Tibial nerve (tissue), 4 donors: ENCODE measurements around the gene SKAP1. TPM values are rescaled to one million over a fixed set of nuclear protein-coding genes. Genes with fewer than 3 reads are reported as not detected.
"Not testable (repeated sequence)": the region's sequence is repeated elsewhere in the genome, so short reads cannot be mapped to it uniquely, and the experiment has no call there.

Experiments used
- DNase-seq, 2 donors: peaks; one replicate each; pipeline ENCODE4 v3.0.0-alpha.2; 2019; ENCODE audit warnings: low spot score in 2 of 2
- H3K27ac ChIP-seq, 4 donors: fragments of 200-600 bp; sonication (generic) in 3 of 4; one replicate each; pipeline ENCODE4 v1.5.1; 2017 to 2019; ENCODE audit warnings: mild to moderate bottlenecking in 1 of 4
- H3K27me3 ChIP-seq, 2 donors: fragments of 200-600 bp; sonication (generic) in 1 of 2; one replicate each; pipeline versions ENCODE4 v1.5.1 to v1.6.0; 2017 to 2019
- H3K36me3 ChIP-seq, 3 donors: fragments of 200-600 bp; sonication (generic); one replicate each; pipeline ENCODE4 v1.5.1; 2018 to 2019
- H3K4me1 ChIP-seq, 4 donors: fragments of 200-600 bp; sonication (generic) in 3 of 4; one replicate each; pipeline ENCODE4 v1.5.1; 2017 to 2019
- H3K4me3 ChIP-seq, 4 donors: fragments of 200-600 bp; sonication (generic) in 3 of 4; one replicate each; pipeline ENCODE4 v1.5.1; 2017 to 2019; ENCODE audit warnings: mild to moderate bottlenecking in 1 of 4, moderate library complexity in 1 of 4
- H3K9me3 ChIP-seq, 4 donors: fragments of 200-600 bp; sonication (generic) in 3 of 4; one replicate each; pipeline ENCODE4 v1.5.1; 2017 to 2019
- CTCF ChIP-seq, 5 experiments: fragments of 200-600 bp in 3 of 5; fragments of 450-650 bp in 2 of 5; sonication (generic) in 3 of 5; IDR thresholded peaks; one replicate each; pipeline ENCODE4 v1.5.1; 2016 to 2019; ENCODE audit warnings: antibody characterized with exemption in 5 of 5, mild to moderate bottlenecking in 3 of 5, moderate library complexity in 2 of 5
- EP300 ChIP-seq, 2 donors: sonication (generic); formaldehyde crosslinking; IDR thresholded peaks; one replicate each; pipeline ENCODE4 v1.6.1; 2017; ENCODE audit warnings: antibody characterized with exemption in 2 of 2, mild to moderate bottlenecking in 1 of 2
- POLR2A ChIP-seq, 2 donors: fragments of 450-650 bp; IDR thresholded peaks; one replicate each; pipeline ENCODE4 v1.6.1; 2017; ENCODE audit warnings: antibody characterized with exemption in 2 of 2, mild to moderate bottlenecking in 2 of 2, moderate library complexity in 2 of 2
- WGBS, 2 donors: methylation state at CpG; one replicate each; pipeline ENCODE4 v1.1.5; 2018; 5-methylcytosine and 5-hydroxymethylcytosine counted together
- total RNA-seq, 4 donors: library from RNA; depleted of rRNA; stranded (reverse); fragments of >200 nt; gene quantifications; one replicate each; pipeline ENCODE4 v1.1.0, GENCODE V29; 2016

The SKAP1 gene
- total RNA-seq, 4 donors from 2014 or later = 0.59 to 2.0 (median 1.3) TPM

GRCh38 chr17:48253975-48254374 lies 176.0 kb downstream of the SKAP1 start:
- TF ChIP-seq EP300 (IDR thresholded peaks at IDR 0.05) (no peak), POLR2A (IDR thresholded peaks at IDR 0.05) (no peak), CTCF (IDR thresholded peaks at IDR 0.05) (no peak)
- Histone ChIP-seq H3K27ac (no peak overlapping the region), H3K4me3 (no peak overlapping the region), H3K27me3 (peaks cover 0 to 15% of the 10 kb centered on the region in 2 donors), H3K4me1 (no peaks in the 10 kb centered on the region), H3K9me3 (no peaks in the 10 kb centered on the region), H3K36me3 (no peaks in the 10 kb centered on the region)
- WGBS, 2 donors = 45 to 51% methylated on average over 2 of the region's 2 CpGs
- no peak for DNase-seq

DNA sequence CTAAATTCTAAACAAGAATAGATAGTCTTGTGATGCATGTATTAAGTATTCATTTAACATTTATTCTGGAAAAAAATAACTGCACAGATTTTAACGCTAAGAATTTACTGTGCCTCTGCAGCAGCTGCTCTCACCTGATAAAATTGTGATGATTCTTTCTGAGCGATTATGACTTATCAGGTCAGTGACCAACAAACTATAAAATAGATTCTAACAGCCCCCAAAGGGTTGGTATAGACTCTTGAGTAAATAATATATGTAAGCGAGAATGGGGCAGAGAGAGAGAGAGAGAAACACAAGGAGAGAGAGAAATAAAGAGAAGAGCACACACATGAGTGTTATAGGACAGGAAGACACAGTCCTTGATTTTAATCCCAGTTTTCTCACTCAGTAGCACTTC lies 178.1 kb downstream of the SKAP1 start:
- no peaks in the 10 kb centered on the region for H3K4me1 ChIP-seq
- H3K27ac ChIP-seq = no peak overlapping the region
- peaks cover 0 to 15% of the 10 kb centered on the region in 2 donors for H3K27me3 ChIP-seq
- TF ChIP-seq CTCF (IDR thresholded peaks at IDR 0.05) (no peak), POLR2A (IDR thresholded peaks at IDR 0.05) (no peak), EP300 (IDR thresholded peaks at IDR 0.05) (no peak)
- WGBS, 2 donors = 82 to 85% methylated on average over 3 of the region's 3 CpGs
- no peak for DNase-seq
- no peaks in the 10 kb centered on the region for H3K9me3 ChIP-seq
- H3K36me3 ChIP-seq = no peaks in the 10 kb centered on the region
- no peak overlapping the region for H3K4me3 ChIP-seq

DNA sequence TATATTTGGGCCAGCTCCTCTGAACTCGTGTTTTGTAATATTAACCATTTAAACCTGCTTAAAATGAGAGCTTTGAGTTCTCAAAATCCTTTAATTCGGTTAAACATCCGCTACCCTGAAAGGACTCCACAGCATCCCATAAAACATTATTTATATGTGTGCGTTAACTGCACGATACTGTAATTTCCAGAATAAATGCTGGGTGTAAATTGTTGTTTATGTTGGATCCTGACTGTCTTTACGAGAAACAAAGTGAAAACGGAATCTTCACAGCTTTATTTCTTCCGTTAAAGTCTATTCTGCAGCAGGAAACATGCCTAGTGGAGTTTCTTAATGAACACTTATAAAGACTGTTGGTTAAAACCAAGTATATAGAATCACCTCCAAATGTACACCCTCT lies 179.1 kb downstream of the SKAP1 start:
- TF ChIP-seq CTCF (IDR thresholded peaks at IDR 0.05) (no peak), EP300 (IDR thresholded peaks at IDR 0.05) (no peak)
- H3K36me3 ChIP-seq = no peaks in the 10 kb centered on the region
- no peak overlapping the region for H3K27ac ChIP-seq
- WGBS, 2 donors = 41 to 54% methylated on average over 8 of the region's 8 CpGs
- no peak overlapping the region for H3K4me3 ChIP-seq
- no peaks in the 10 kb centered on the region for H3K4me1 ChIP-seq
- no peaks in the 10 kb centered on the region for H3K9me3 ChIP-seq
- H3K27me3 ChIP-seq = peaks cover 0 to 23% of the 10 kb centered on the region in 2 donors
- no peak for DNase-seq

DNA sequence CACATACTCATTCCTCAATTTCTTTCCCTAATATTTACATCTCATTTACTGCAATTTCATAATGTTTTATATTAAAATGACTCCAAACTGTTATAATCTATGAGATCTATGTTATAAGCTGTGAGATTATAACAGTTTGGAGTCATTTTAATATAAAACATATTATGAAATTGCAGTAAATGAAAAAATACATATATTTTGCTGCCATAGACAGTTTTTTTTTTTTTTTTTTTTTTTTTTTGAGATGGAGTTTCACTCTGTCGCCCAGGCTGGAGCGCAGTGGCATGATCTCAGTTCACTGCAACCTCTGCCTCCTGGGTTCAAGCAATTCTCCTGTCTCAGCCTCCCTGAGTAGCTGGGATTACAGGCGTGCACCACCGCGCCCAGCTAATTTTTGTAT lies 180.0 kb downstream of the SKAP1 start:
- DNase-seq, H3K36me3 ChIP-seq, H3K4me3 ChIP-seq, H3K27ac ChIP-seq, H3K9me3 ChIP-seq, H3K4me1 ChIP-seq: not testable (repeated sequence)
- 98 to 99% methylated on average over 5 of the region's 5 CpGs for WGBS, 2 donors
- peaks cover 0 to 29% of the 10 kb centered on the region in 2 donors for H3K27me3 ChIP-seq

DNA sequence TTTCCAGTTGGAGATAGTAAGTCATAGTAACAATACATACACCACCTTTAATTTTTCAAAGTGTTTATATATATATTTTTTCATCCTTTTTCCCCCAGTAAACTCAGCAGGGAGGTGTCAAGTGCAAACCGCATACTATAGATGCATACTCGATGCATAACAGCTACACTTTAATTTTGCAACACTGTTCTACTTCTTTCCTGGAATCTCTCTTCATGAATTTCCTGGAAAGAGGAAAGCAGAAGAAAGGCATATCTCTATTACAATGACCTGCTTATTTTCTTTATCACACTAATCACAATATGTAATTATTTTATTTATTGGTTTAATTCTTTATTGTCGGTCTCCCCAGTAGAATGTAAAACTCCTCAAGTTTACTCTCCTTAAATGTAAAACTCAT lies 182.4 kb downstream of the SKAP1 start:
- Histone ChIP-seq H3K27me3 (peaks cover 0 to 17% of the 10 kb centered on the region in 2 donors), H3K4me1 (no peaks in the 10 kb centered on the region), H3K9me3 (no peaks in the 10 kb centered on the region), H3K36me3 (no peaks in the 10 kb centered on the region), H3K27ac (no peak overlapping the region), H3K4me3 (no peak overlapping the region)
- no peak for TF ChIP-seq EP300 (IDR thresholded peaks at IDR 0.05)
- TF ChIP-seq POLR2A (IDR thresholded peaks at IDR 0.05) = no peak
- no peak for TF ChIP-seq CTCF (IDR thresholded peaks at IDR 0.05)
- DNase-seq = no peak
- 81 to 91% methylated on average over 3 of the region's 3 CpGs for WGBS, 2 donors

DNA sequence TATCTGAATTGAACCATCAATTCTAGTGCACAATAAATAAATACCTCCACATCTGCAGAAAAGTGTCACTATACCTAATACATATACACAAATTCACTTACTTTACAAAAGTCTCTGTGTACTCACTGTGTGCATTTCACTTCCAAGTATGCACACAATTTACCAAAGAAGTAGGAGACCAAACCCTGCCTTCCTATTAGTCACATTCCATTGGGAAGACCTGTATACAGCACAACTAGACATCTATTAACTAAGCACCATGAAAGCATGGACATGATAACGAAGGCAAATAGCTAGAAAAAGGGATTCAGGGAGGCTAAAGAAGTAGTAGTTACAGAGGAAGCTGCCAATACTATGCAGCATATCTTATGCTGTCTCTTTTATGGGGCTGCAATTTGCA lies 183.0 kb downstream of the SKAP1 start:
- no peak for DNase-seq
- TF ChIP-seq POLR2A (IDR thresholded peaks at IDR 0.05) (no peak), CTCF (IDR thresholded peaks at IDR 0.05) (no peak), EP300 (IDR thresholded peaks at IDR 0.05) (no peak)
- 53 to 63% methylated on average over 1 of the region's 1 CpG for WGBS, 2 donors
- Histone ChIP-seq H3K4me3 (no peak overlapping the region), H3K27ac (no peak overlapping the region), H3K9me3 (no peaks in the 10 kb centered on the region), H3K27me3 (peaks cover 0 to 17% of the 10 kb centered on the region in 2 donors), H3K4me1 (peaks cover 0 to 3% (median 0%) of the 10 kb centered on the region in 4 donors), H3K36me3 (no peaks in the 10 kb centered on the region)
